ENCODE data around the gene TLK2. TPM values are rescaled to one million over a fixed set of nuclear protein-coding genes. Genes with fewer than 3 reads are reported as not detected.

Gene TLK2
- 46.4 and 48.6 TPM in 2 replicates for total RNA-seq

DNA sequence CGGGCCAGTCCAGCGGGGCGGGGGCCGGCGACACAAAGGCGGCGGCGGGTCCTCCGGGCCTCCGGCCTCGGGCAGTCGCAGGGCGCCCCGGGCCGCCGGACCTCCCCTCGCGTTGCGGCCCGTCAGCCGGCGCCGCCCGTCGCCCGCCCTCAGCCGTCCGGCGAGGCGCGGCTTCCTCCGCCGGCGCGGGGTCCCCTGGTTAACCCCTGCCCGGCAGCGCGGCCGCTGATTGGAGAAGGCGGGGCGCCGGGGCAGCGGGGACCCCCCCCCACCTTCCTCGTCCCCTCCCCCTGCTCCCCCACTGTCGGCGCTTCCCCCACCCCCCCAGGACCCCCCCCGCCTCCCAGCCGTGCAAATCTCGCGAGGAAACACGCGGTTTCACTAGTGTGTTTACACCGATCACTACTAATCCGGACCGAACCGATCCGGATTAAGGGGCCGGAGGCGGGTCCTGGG is at the start of gene TLK2:
Gene TLK2 (plus strand): TSS at position 402 of the 456 bp plus-strand sequence. CDS start 2,301 bp downstream, outside the sequence.

GRCh38 chr17:62627219-62627903 is 148.7 kb downstream of the TLK2 start, which contains the start of gene MRC2:
Gene MRC2 (plus strand): TSS chr17:62627670. CDS start chr17:62627803, 133 bp downstream.

Other genes with a start within 250 kb of the TLK2 start
- gene EFCAB3, start 98.3 kb upstream of the TLK2 start, total RNA-seq, result not detected in 2 replicates
- 22.4 and 31.3 TPM in 2 replicates for gene METTL2A, start 54.9 kb upstream of the TLK2 start, total RNA-seq
- 37.8 and 92.2 TPM in 2 replicates for gene MRC2, start 148.8 kb downstream of the TLK2 start, total RNA-seq